GM18519 (cell line): ENCODE results near the gene RALGPS2.

ENCODE experiments used
- ATAC-seq: cut with Tn5 transposase; IDR thresholded peaks from one replicate; pipeline ENCODE4 v1.9.1; 2021; ENCODE audit warnings: mild to moderate bottlenecking, moderate library complexity; ENCODE audit not compliant: unreplicated experiment, low FRiP score

Gene RALGPS2

GRCh38 chr1:178724728-178725465 is at the start of gene RALGPS2:
Gene RALGPS2 (plus strand): TSS chr1:178725244. CDS start chr1:178776765, 51,521 bp downstream.
- ATAC-seq, result peak; percentile 37

GRCh38 chr1:178679237-178679636 is 45.8 kb upstream of the RALGPS2 start:
- no peak for ATAC-seq

GRCh38 chr1:178682429-178682828 is 42.6 kb upstream of the RALGPS2 start:
- no peak for ATAC-seq

GRCh38 chr1:178682886-178683285 is 42.2 kb upstream of the RALGPS2 start:
- ATAC-seq, result no peak

- no peak for ATAC-seq
Observed at GRCh38 chr1:178683291-178683690, 41.8 kb upstream of the RALGPS2 start.

GRCh38 chr1:178684111-178684510 is 40.9 kb upstream of the RALGPS2 start:
- no peak for ATAC-seq

- ATAC-seq, result peak; percentile 87
Observed at GRCh38 chr1:178684542-178685000, 40.5 kb upstream of the RALGPS2 start.

GRCh38 chr1:178686407-178686806 is 38.6 kb upstream of the RALGPS2 start:
- no peak for ATAC-seq

- no peak for ATAC-seq
Observed at GRCh38 chr1:178688244-178688643, 36.8 kb upstream of the RALGPS2 start.

- ATAC-seq, result no peak
Observed at GRCh38 chr1:178689769-178690168, 35.3 kb upstream of the RALGPS2 start.

GRCh38 chr1:178690496-178690895 is 34.5 kb upstream of the RALGPS2 start:
- ATAC-seq, result no peak

- no peak for ATAC-seq
Observed at GRCh38 chr1:178692564-178693327, 32.3 kb upstream of the RALGPS2 start.

- no peak for ATAC-seq
Observed at GRCh38 chr1:178693366-178693765, 31.7 kb upstream of the RALGPS2 start.

- ATAC-seq, result no peak
Observed at GRCh38 chr1:178694923-178695525, 30.0 kb upstream of the RALGPS2 start.

GRCh38 chr1:178702146-178702545 is 22.9 kb upstream of the RALGPS2 start:
- no peak for ATAC-seq

- ATAC-seq, result no peak
Observed at GRCh38 chr1:178704833-178705232, 20.2 kb upstream of the RALGPS2 start.

- no peak for ATAC-seq
Observed at GRCh38 chr1:178706432-178706831, 18.6 kb upstream of the RALGPS2 start.

- ATAC-seq, result no peak
Observed at GRCh38 chr1:178713259-178713658, 11.8 kb upstream of the RALGPS2 start.

GRCh38 chr1:178714453-178714852 is 10.6 kb upstream of the RALGPS2 start:
- ATAC-seq, result no peak

GRCh38 chr1:178716111-178716510 is 8.9 kb upstream of the RALGPS2 start:
- ATAC-seq, result no peak

- no peak for ATAC-seq
Observed at GRCh38 chr1:178718520-178718919, 6.5 kb upstream of the RALGPS2 start.
